Measurements from ENCODE around the gene SV2C.

Gene SV2C

GRCh38 chr5:76104027-76104426 lies 20.8 kb downstream of the SV2C start:
- DNase-seq (ENCODE audit: low read depth in 3 of 3) = peak in 1 of 3 donors; percentile 16

GRCh38 chr5:76106149-76106548 lies 23.0 kb downstream of the SV2C start:
- no peak for DNase-seq (ENCODE audit: low read depth in 3 of 3)

GRCh38 chr5:76111477-76112174 lies 28.4 kb downstream of the SV2C start:
- no peak for DNase-seq (ENCODE audit: low read depth in 3 of 3)

- DNase-seq (ENCODE audit: low read depth in 3 of 3) = no peak
Observed at GRCh38 chr5:76113103-76113502, 29.9 kb downstream of the SV2C start.

GRCh38 chr5:76114179-76114851 lies 31.1 kb downstream of the SV2C start:
- DNase-seq (ENCODE audit: low read depth in 3 of 3) = no peak

- DNase-seq (ENCODE audit: low read depth in 3 of 3) = no peak
Observed at GRCh38 chr5:76125346-76125745, 42.2 kb downstream of the SV2C start.

- no peak for DNase-seq (ENCODE audit: low read depth in 3 of 3)
Observed at GRCh38 chr5:76125888-76126287, 42.7 kb downstream of the SV2C start.

- DNase-seq (ENCODE audit: low read depth in 3 of 3) = no peak
Observed at GRCh38 chr5:76134003-76134402, 50.8 kb downstream of the SV2C start.

- no peak for DNase-seq (ENCODE audit: low read depth in 3 of 3)
Observed at GRCh38 chr5:76134646-76135045, 51.5 kb downstream of the SV2C start.

GRCh38 chr5:76137887-76138542 lies 54.8 kb downstream of the SV2C start:
- no peak for DNase-seq (ENCODE audit: low read depth in 3 of 3)

GRCh38 chr5:76143884-76144283 lies 60.7 kb downstream of the SV2C start:
- no peak for DNase-seq (ENCODE audit: low read depth in 3 of 3)

GRCh38 chr5:76144513-76145274 lies 61.5 kb downstream of the SV2C start:
- DNase-seq (ENCODE audit: low read depth in 3 of 3) = no peak

- DNase-seq (ENCODE audit: low read depth in 3 of 3) = no peak
Observed at GRCh38 chr5:76145945-76146344, 62.8 kb downstream of the SV2C start.

- no peak for DNase-seq (ENCODE audit: low read depth in 3 of 3)
Observed at GRCh38 chr5:76149636-76150035, 66.5 kb downstream of the SV2C start.

GRCh38 chr5:76152161-76152560 lies 69.0 kb downstream of the SV2C start:
- DNase-seq (ENCODE audit: low read depth in 3 of 3) = no peak

- no peak for DNase-seq (ENCODE audit: low read depth in 3 of 3)
Observed at GRCh38 chr5:76152700-76153099, 69.5 kb downstream of the SV2C start.

- no peak for DNase-seq (ENCODE audit: low read depth in 3 of 3)
Observed at GRCh38 chr5:76153271-76153670, 70.1 kb downstream of the SV2C start.

- no peak for DNase-seq (ENCODE audit: low read depth in 3 of 3)
Observed at GRCh38 chr5:76154009-76154690, 71.0 kb downstream of the SV2C start.

GRCh38 chr5:76155536-76155935 lies 72.4 kb downstream of the SV2C start:
- no peak for DNase-seq (ENCODE audit: low read depth in 3 of 3)

- DNase-seq (ENCODE audit: low read depth in 3 of 3) = no peak
Observed at GRCh38 chr5:76162335-76162734, 79.2 kb downstream of the SV2C start.

GRCh38 chr5:76163111-76163628 lies 80.0 kb downstream of the SV2C start:
- no peak for DNase-seq (ENCODE audit: low read depth in 3 of 3)

Data from stimulated activated CD4-positive, alpha-beta T cell treated with anti-CD3 and anti-CD28 coated beads, TNF-alpha, amount 100 ng/mL, for 48 hours (primary cell).